K562 (cell line): Measurements from ENCODE around the gene CHRM4. TPM values are rescaled to one million over a fixed set of nuclear protein-coding genes. Genes with fewer than 3 reads are reported as not detected.
A peak's percentile ranks its signal among the peaks of the same experiment; 100 is the strongest.

Experiments used
- ATAC-seq: fragments of 200-7000 bp; cut with Tn5 transposase; 3 replicates; pipeline ENCODE4 v1.9.1; 2020; ENCODE audit warnings: moderate library complexity
- BruUV-seq: library from RNA; stranded (reverse); fragments of 400-500 nt; replicated peaks from 2 replicates; lab custom pipeline; 2021; lab: Mats Ljungman, UMichigan
- CTCF ChIA-PET: fragments of 300-600 bp; formaldehyde crosslinking; extraction: SDS; loops from one replicate; lab custom pipeline; 2021; ENCODE audit warnings: low intra/inter-chr PET ratio; lab: Yijun Ruan, JAX
- POLR2A ChIA-PET: fragments of 300-600, 350-650 bp; sonication (Branson Sonifier 250); formaldehyde crosslinking; extraction: SDS; loops from one replicate; lab custom pipeline; 2021; ENCODE audit warnings: antibody characterized with exemption, inconsistent platforms; lab: Yijun Ruan, JAX
- DNase-seq, 4 experiments: peaks; one replicate each; pipeline versions ENCODE4 v3.0.0 to v3.0.0-alpha.2; 2011 to 2018; ENCODE audit warnings: low spot score in 3 of 4, mixed read lengths in 3 of 4; ENCODE audit errors: extremely low read depth in 1 of 4
- FAIRE-seq: peaks from 2 replicates; lab custom pipeline; 2011; peaks lifted over from hg19 to GRCh38; lab: Jason Lieb, UNC
- H2AFZ ChIP-seq: 2 replicates; pipeline ENCODE4 v1.6.0; 2011; ENCODE audit warnings: low read depth, low read length, control low read depth, inconsistent platforms
- H3K27ac ChIP-seq: fragments of 200-600 bp; 3 replicates; pipeline ENCODE4 v1.8.0; 2011; ENCODE audit warnings: low read depth, mild to moderate bottlenecking, control low read depth, inconsistent platforms, low read length, moderate library complexity, mixed read lengths; ENCODE audit errors: extremely low read depth
- H3K27me3 ChIP-seq, 2 experiments: fragments of 300-600 bp in 1 of 2; 2 replicates in 1 of 2; 3 replicates in 1 of 2; pipeline versions ENCODE4 v1.6.0 to v1.8.0; 2011; ENCODE audit warnings: inconsistent platforms in 2 of 2, low read length in 2 of 2, mild to moderate bottlenecking in 1 of 2, mixed read lengths in 1 of 2, moderate library complexity in 1 of 2; ENCODE audit not compliant: control insufficient read depth in 2 of 2, insufficient read depth in 2 of 2
- H3K36me3 ChIP-seq: fragments of 300-600 bp; 3 replicates; pipeline ENCODE4 v1.8.0; 2011; ENCODE audit warnings: mild to moderate bottlenecking, low read length, inconsistent platforms; ENCODE audit not compliant: control insufficient read depth, insufficient read depth
- H3K4me1 ChIP-seq, 2 experiments: fragments of 200-600 bp in 1 of 2; replicated peaks in 1 of 2; 2 replicates in 1 of 2; 3 replicates in 1 of 2; pipeline versions ENCODE4 v1.5.1 to v1.8.0; 2011; ENCODE audit warnings: inconsistent platforms in 2 of 2, low read length in 2 of 2, mild to moderate bottlenecking in 1 of 2, mixed read lengths in 1 of 2, moderate library complexity in 1 of 2; ENCODE audit not compliant: control insufficient read depth in 2 of 2, insufficient read depth in 2 of 2
- H3K4me2 ChIP-seq: 2 replicates; pipeline ENCODE4 v1.6.1; 2011; ENCODE audit warnings: low read length, control low read depth, inconsistent platforms, mixed read lengths; ENCODE audit not compliant: insufficient read depth
- H3K4me3 ChIP-seq: fragments of 200-600 bp; sonication (generic), shearing (Covaris generic); 2 replicates; pipeline ENCODE4 v1.5.1; 2016; ENCODE audit warnings: control low read depth, inconsistent platforms
- H3K79me2 ChIP-seq: fragments of 200-600 bp; 3 replicates; pipeline ENCODE4 v1.8.0; 2011; ENCODE audit warnings: low read length, inconsistent platforms; ENCODE audit not compliant: control insufficient read depth, insufficient read depth
- H3K9ac ChIP-seq, 2 experiments: 2 replicates each; pipeline versions ENCODE4 v1.6.0 to v1.6.1; 2011; ENCODE audit warnings: low read depth in 2 of 2, low read length in 2 of 2, control low read depth in 1 of 2, inconsistent platforms in 1 of 2, mild to moderate bottlenecking in 1 of 2, mixed read lengths in 1 of 2; ENCODE audit not compliant: insufficient read depth in 1 of 2
- H3K9me1 ChIP-seq: one replicate; pipeline ENCODE4 v1.6.0; 2011; ENCODE audit warnings: inconsistent platforms, mild to moderate bottlenecking, low read length, moderate library complexity; ENCODE audit not compliant: control insufficient read depth, insufficient read depth
- H3K9me3 ChIP-seq: replicated peaks from 2 replicates; pipeline ENCODE4 v1.5.1; 2011; ENCODE audit warnings: low read depth, low read length, inconsistent platforms; ENCODE audit not compliant: control insufficient read depth, insufficient read depth
- H4K20me1 ChIP-seq: replicated peaks from 2 replicates; pipeline ENCODE4 v1.6.1; 2011; ENCODE audit warnings: low read length, inconsistent platforms, mixed read lengths; ENCODE audit not compliant: control insufficient read depth, insufficient read depth
- BRD4 ChIP-seq: fragments of 200-600 bp; sonication (generic); IDR thresholded peaks from 2 replicates; pipeline ENCODE4 v1.6.1; 2017; ENCODE audit warnings: inconsistent platforms
- MAFG ChIP-seq: fragments of 450-650 bp; conservative IDR thresholded peaks from 2 replicates; pipeline ENCODE4 v1.6.1; 2016; ENCODE audit warnings: missing genetic modification characterization, missing compliant biosample characterization
- NKRF ChIP-seq: fragments of 450-650 bp; IDR thresholded peaks from 2 replicates; pipeline ENCODE4 v1.6.1; 2016; ENCODE audit warnings: borderline replicate concordance
- ZBTB33 ChIP-seq: sonication (generic); formaldehyde crosslinking; IDR thresholded peaks from 2 replicates; pipeline ENCODE4 v1.8.1; 2023; ENCODE audit warnings: mild to moderate bottlenecking, missing genetic modification reagents
- ZBTB7A ChIP-seq: IDR thresholded peaks from 2 replicates; pipeline ENCODE4 v1.6.1; 2011; ENCODE audit warnings: low read depth, mild to moderate bottlenecking, low read length, moderate library complexity, borderline replicate concordance; ENCODE audit not compliant: control insufficient read depth
- WGBS: fragments of 100-300 bp; shearing (Covaris generic); methylation state at CpG from one replicate; pipeline ENCODE4 v1.1.6; 2016; ENCODE audit warnings: low coverage, mixed read lengths; ENCODE audit not compliant: insufficient coverage; ENCODE audit errors: missing lambda C conversion rate; 5-methylcytosine and 5-hydroxymethylcytosine counted together
- in situ Hi-C: fragments of 300-500 bp; cut with MboI; formaldehyde crosslinking; loops from 4 replicates; pipeline ENCODE4 v1.15.0; 2018; ENCODE audit warnings: inconsistent platforms, mixed read lengths
- intact Hi-C: fragments of 100-400 bp; cut with micrococcal nuclease; formaldehyde crosslinking; loops from 2 replicates; pipeline ENCODE4 v1.14.2; 2022
- polyA plus RNA-seq, 8 experiments: library from polyadenylated mRNA; depleted of rRNA in 4 of 8; stranded (reverse) in 5 of 8; unstranded in 3 of 8; fragments of >200 nt; fragmentation: Nextera tagmentation in 2 of 8; fragmentation: Illumina TruSeq in 1 of 8; extraction: Ambion mirVana in 2 of 8; extraction: Trizol in 1 of 8; gene quantifications; 2 replicates each; pipeline versions ENCODE4 v1.2.1 to v1.2.3, GENCODE V29; 2011 to 2014; ENCODE audit warnings: inconsistent platforms in 1 of 8, missing spikeins in 1 of 8
- total RNA-seq, 7 experiments: library from RNA; depleted of rRNA in 6 of 7; stranded (reverse); fragments of >200 nt in 6 of 7; fragmentation: Illumina TruSeq in 2 of 7; extraction: Trizol in 2 of 7; gene quantifications; 2 replicates each; pipeline versions ENCODE4 v1.2.1 to v1.2.3, GENCODE V29; 2011 to 2021; ENCODE audit warnings: low replicate concordance in 1 of 7

Gene CHRM4
- total and polyA plus RNA-seq, 9 of the 15 experiments (the other 6 are each of a cell fraction or from before 2014, with no cell fraction given): 0.22 to 1.3 (median 0.40) TPM; not detected in 2

GRCh38 chr11:46373787-46374740, 17.5 kb downstream of the CHRM4 start:
- H3K27ac ChIP-seq: no peak overlapping the region
- in situ Hi-C loops (no loop called here), intact Hi-C loops (no loop called here)
- DNase-seq (no peak), FAIRE-seq (no peak), ATAC-seq (no peak)
- 89% methylated on average over 27 of the region's 30 CpGs for WGBS
- H3K36me3 ChIP-seq: peaks cover 87% of the 10 kb centered on the region; the same call in 2 of the 3 replicates
- no peak overlapping the region for H3K9ac ChIP-seq
- H3K4me3 ChIP-seq: no peak overlapping the region
- H3K9me1 ChIP-seq: no peaks in the 10 kb centered on the region
- H3K79me2 ChIP-seq: no peaks in the 10 kb centered on the region
- TF ChIP-seq ZBTB7A (no peak), NKRF (no peak), BRD4 (no peak), ZBTB33 (peak; percentile 53; the same call in 1 of the 2 replicates), MAFG (tag) (no peak)
- POLR2A ChIA-PET: no interaction called here
- H4K20me1 ChIP-seq: no peaks in the 10 kb centered on the region; the same call in 1 of the 2 replicates
- peaks cover 0 to 25% of the 10 kb centered on the region in 2 experiments; a peak in 2 of 5 replicates for H3K4me1 ChIP-seq
- H3K4me2 ChIP-seq: no peak overlapping the region
- no peaks in the 10 kb centered on the region for H3K9me3 ChIP-seq
- H2AFZ ChIP-seq: no peak overlapping the region
- no TSS peak for BruUV-seq
- no peaks in the 10 kb centered on the region for H3K27me3 ChIP-seq
- CTCF ChIA-PET: no interaction called here
